CD14-positive monocyte (primary cell): ENCODE results near the gene SNAP91. TPM values are rescaled to one million over a fixed set of nuclear protein-coding genes. Genes with fewer than 3 reads are reported as not detected.

ENCODE experiments used
- DNase-seq, 3 donors: peaks; one replicate each; pipeline ENCODE4 v3.0.0-alpha.2; 2011 to 2022
- H2AFZ ChIP-seq: 2 replicates; pipeline ENCODE4 v1.6.0; 2012; ENCODE audit warnings: mild to moderate bottlenecking, low read depth, low read length, inconsistent platforms; ENCODE audit not compliant: insufficient read depth, poor library complexity, severe bottlenecking
- H3K27ac ChIP-seq, 2 donors: 1 replicate in 1 of 2; 2 replicates in 1 of 2; pipeline ENCODE4 v1.5.1; 2012 to 2013; ENCODE audit warnings: low read length in 2 of 2, control low read depth in 1 of 2, inconsistent platforms in 1 of 2, low read depth in 1 of 2, mild to moderate bottlenecking in 1 of 2
- H3K27me3 ChIP-seq, 2 donors: one replicate each; pipeline versions ENCODE4 v1.6.0 to v1.6.1; 2011 to 2013; ENCODE audit warnings: low read length in 2 of 2; ENCODE audit not compliant: control insufficient read depth in 2 of 2, insufficient read depth in 2 of 2
- H3K36me3 ChIP-seq, 2 donors: replicated peaks in 1 of 2; 1 replicate in 1 of 2; 2 replicates in 1 of 2; pipeline versions ENCODE4 v1.5.1 to v1.6.1; 2012 to 2013; ENCODE audit warnings: low read length in 2 of 2, control low read depth in 1 of 2, inconsistent platforms in 1 of 2, mild to moderate bottlenecking in 1 of 2; ENCODE audit not compliant: insufficient read depth in 2 of 2, control insufficient read depth in 1 of 2
- H3K4me1 ChIP-seq, 2 donors: 1 replicate in 1 of 2; 2 replicates in 1 of 2; pipeline versions ENCODE4 v1.5.1 to v1.6.1; 2012 to 2013; ENCODE audit warnings: low read length in 2 of 2, control low read depth in 1 of 2, inconsistent platforms in 1 of 2, mild to moderate bottlenecking in 1 of 2, moderate library complexity in 1 of 2; ENCODE audit not compliant: insufficient read depth in 2 of 2, control insufficient read depth in 1 of 2
- H3K4me2 ChIP-seq: replicated peaks from 2 replicates; pipeline ENCODE3; 2012; ENCODE audit warnings: low read length, moderate library complexity, mild to moderate bottlenecking; ENCODE audit not compliant: poor library complexity, severe bottlenecking; ENCODE audit errors: extremely low read depth
- H3K4me3 ChIP-seq, 3 experiments: fragments of 200-600 bp in 1 of 3; sonication (generic) in 1 of 3; replicated peaks in 1 of 3; 1 replicate in 2 of 3; 2 replicates in 1 of 3; pipeline ENCODE4 v1.5.1; 2011 to 2013; ENCODE audit warnings: low read length in 3 of 3, mild to moderate bottlenecking in 3 of 3, control low read depth in 2 of 3, low read depth in 2 of 3, inconsistent platforms in 1 of 3, moderate library complexity in 1 of 3
- H3K79me2 ChIP-seq: 2 replicates; pipeline ENCODE4 v1.6.0; 2012; ENCODE audit warnings: mild to moderate bottlenecking, control low read depth, inconsistent platforms, low read length, moderate library complexity; ENCODE audit not compliant: insufficient read depth
- H3K9ac ChIP-seq: 2 replicates; pipeline ENCODE4 v1.6.0; 2017; ENCODE audit warnings: low read length, mild to moderate bottlenecking; ENCODE audit not compliant: insufficient read depth, poor library complexity, severe bottlenecking
- H3K9me3 ChIP-seq, 2 donors: replicated peaks in 1 of 2; 1 replicate in 1 of 2; 2 replicates in 1 of 2; pipeline versions ENCODE4 v1.5.1 to v1.6.1; 2012 to 2013; ENCODE audit warnings: low read length in 2 of 2, control low read depth in 1 of 2; ENCODE audit not compliant: control insufficient read depth in 1 of 2, insufficient read depth in 1 of 2
- H4K20me1 ChIP-seq: 2 replicates; pipeline ENCODE4 v1.6.0; 2012; ENCODE audit warnings: mild to moderate bottlenecking, low read length, control low read depth, moderate library complexity; ENCODE audit not compliant: insufficient read depth
- H3K27ac Mint-ChIP-seq, 7 donors: one replicate each; pipeline ENCODE4 v1.8.0; 2020; ENCODE audit warnings: mild to moderate bottlenecking in 7 of 7, mixed read lengths in 7 of 7, moderate library complexity in 6 of 7, inconsistent platforms in 2 of 7
- H3K27me3 Mint-ChIP-seq, 3 donors: one replicate each; pipeline ENCODE4 v1.8.0; 2021 to 2022; ENCODE audit warnings: low read depth in 3 of 3, mild to moderate bottlenecking in 3 of 3, mixed read lengths in 3 of 3, moderate library complexity in 3 of 3, inconsistent platforms in 1 of 3
- H3K36me3 Mint-ChIP-seq, 2 donors: one replicate each; pipeline ENCODE4 v1.8.0; 2020; ENCODE audit warnings: mixed read lengths in 2 of 2, inconsistent platforms in 1 of 2, mild to moderate bottlenecking in 1 of 2
- H3K4me1 Mint-ChIP-seq: one replicate; pipeline ENCODE4 v1.8.0; 2020; ENCODE audit warnings: mild to moderate bottlenecking, mixed read lengths
- H3K4me3 Mint-ChIP-seq, 2 donors: one replicate each; pipeline ENCODE4 v1.8.0; 2020; ENCODE audit warnings: mild to moderate bottlenecking in 2 of 2, mixed read lengths in 2 of 2, moderate library complexity in 1 of 2
- H3K9me3 Mint-ChIP-seq, 7 donors: one replicate each; pipeline ENCODE4 v1.8.0; 2020 to 2022; ENCODE audit warnings: mixed read lengths in 7 of 7, mild to moderate bottlenecking in 6 of 7, moderate library complexity in 6 of 7, inconsistent platforms in 2 of 7
- WGBS: methylation state at CpG from one replicate; pipeline ENCODE4 v1.1.5; 2013; ENCODE audit warnings: missing lambda C conversion rate; ENCODE audit not compliant: insufficient coverage; 5-methylcytosine and 5-hydroxymethylcytosine counted together
- intact Hi-C, 2 donors: fragments of 100-400 bp; cut with micrococcal nuclease; formaldehyde crosslinking; loops; one replicate each; pipeline versions ENCODE4 v1.15.0 to v1.15.1; 2023
- polyA plus RNA-seq, 3 donors: library from polyadenylated mRNA; depleted of rRNA in 1 of 3; unstranded in 2 of 3; stranded (reverse) in 1 of 3; fragments of 300-500 nt in 2 of 3; fragments of >200 nt in 1 of 3; fragmentation: Illumina TruSeq in 2 of 3; gene quantifications; 1 replicate in 2 of 3; 2 replicates in 1 of 3; pipeline ENCODE4 v1.2.3, GENCODE V29; 2012 to 2021
- TF ChIP-seq, protein P1 (sequence below): fragments of 200-600 bp; IDR thresholded peaks from one replicate; pipeline ENCODE4 v1.8.0; 2022; ENCODE audit warnings: antibody characterized with exemption, mild to moderate bottlenecking

The SNAP91 gene
- polyA plus RNA-seq, 3 donors, result not detected

DNA sequence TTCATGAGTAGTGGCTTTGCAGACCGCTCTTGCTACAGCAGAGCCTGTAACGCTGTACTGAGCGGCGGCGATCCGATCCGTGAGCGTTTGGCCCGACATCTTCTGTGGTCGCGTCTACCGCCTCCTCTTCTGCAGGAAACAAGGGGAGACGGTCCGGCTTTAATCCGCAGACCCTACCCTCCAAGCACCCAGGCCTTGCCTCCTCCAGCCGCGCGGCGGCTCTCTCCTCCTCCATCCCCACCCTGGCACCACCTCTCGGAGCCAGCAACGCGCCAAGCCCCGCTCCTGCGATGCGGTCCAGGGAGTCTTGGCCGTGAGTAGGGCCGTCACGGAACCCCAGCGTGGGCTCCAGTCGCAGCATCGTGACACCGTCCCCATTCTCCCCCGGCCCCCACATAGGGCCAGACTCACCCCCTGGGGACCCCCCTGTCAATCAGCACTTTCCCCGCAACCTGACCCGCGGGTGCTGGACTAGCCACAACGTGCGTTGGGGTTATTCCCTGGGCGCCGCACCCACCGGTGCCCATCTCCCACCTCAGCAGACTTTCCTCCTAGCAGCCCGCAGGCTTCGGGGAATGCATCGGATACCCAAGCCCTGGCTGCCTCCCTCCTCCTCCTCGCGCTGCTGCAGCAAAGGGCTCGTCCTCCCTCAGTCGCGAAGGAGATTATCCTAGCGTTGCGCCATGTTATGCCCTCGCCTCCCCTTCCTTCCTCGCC is 914 bp downstream of the SNAP91 start:
- Histone ChIP-seq H3K4me3 (no peak overlapping the region), H3K9ac (no peak overlapping the region), H3K4me2 (no peak overlapping the region), H3K9me3 (peaks cover 7 to 43% of the 10 kb centered on the region in 2 donors), H3K27me3 (peaks cover 44 to 61% of the 10 kb centered on the region in 2 donors), H4K20me1 (no peaks in the 10 kb centered on the region), H3K36me3 (no peaks in the 10 kb centered on the region), H3K27ac (no peak overlapping the region), H3K79me2 (no peaks in the 10 kb centered on the region), H3K4me1 (no peaks in the 10 kb centered on the region), H2AFZ (no peak overlapping the region)
- WGBS, result 1% methylated on average over 53 of the region's 53 CpGs
- Mint-ChIP-seq H3K4me3 (peak overlapping the region; percentile 39 to 73), H3K9me3 (peaks cover 5 to 30% (median 20%) of the 10 kb centered on the region in 7 donors), H3K27ac (no peak overlapping the region), H3K36me3 (peaks cover 0 to 3% of the 10 kb centered on the region in 2 donors), H3K27me3 (peaks cover 43 to 65% (median 57%) of the 10 kb centered on the region in 3 donors), H3K4me1 (no peaks in the 10 kb centered on the region)
- DNase-seq, result no peak
- intact Hi-C loops, result no loop called here
- TF ChIP-seq, protein P1, sequence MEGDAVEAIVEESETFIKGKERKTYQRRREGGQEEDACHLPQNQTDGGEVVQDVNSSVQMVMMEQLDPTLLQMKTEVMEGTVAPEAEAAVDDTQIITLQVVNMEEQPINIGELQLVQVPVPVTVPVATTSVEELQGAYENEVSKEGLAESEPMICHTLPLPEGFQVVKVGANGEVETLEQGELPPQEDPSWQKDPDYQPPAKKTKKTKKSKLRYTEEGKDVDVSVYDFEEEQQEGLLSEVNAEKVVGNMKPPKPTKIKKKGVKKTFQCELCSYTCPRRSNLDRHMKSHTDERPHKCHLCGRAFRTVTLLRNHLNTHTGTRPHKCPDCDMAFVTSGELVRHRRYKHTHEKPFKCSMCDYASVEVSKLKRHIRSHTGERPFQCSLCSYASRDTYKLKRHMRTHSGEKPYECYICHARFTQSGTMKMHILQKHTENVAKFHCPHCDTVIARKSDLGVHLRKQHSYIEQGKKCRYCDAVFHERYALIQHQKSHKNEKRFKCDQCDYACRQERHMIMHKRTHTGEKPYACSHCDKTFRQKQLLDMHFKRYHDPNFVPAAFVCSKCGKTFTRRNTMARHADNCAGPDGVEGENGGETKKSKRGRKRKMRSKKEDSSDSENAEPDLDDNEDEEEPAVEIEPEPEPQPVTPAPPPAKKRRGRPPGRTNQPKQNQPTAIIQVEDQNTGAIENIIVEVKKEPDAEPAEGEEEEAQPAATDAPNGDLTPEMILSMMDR, result no peak

DNA sequence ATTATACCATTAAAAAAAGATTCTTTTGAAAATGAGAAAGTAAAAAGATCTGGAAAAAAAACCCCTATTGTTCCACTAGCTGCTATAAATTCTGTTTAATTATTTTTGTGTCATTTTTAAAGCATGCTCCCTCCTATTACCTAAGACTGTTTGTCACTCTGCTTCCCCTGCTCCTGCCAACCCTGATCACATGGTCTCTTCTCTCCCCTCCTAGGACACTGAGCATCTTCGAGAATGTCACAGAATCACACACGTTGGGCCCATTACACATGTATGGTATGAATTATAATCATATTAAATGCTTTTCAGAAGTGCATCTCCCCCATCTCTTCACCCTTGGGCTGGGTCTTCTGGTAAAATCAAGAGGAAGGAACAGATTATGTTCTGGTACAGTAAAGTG is 6.2 kb downstream of the SNAP91 start:
- DNase-seq, result no peak
- intact Hi-C loops, result no loop called here
- H3K27ac ChIP-seq, result no peak overlapping the region
- WGBS, result no CpG with 5 or more reads among the region's 2 CpGs
- peaks cover 0 to 8% of the 10 kb centered on the region in 2 donors for H3K9me3 ChIP-seq
- no peaks in the 10 kb centered on the region for H3K4me1 ChIP-seq
- H3K4me2 ChIP-seq, result no peak overlapping the region
- no peaks in the 10 kb centered on the region for H3K36me3 ChIP-seq
- H3K27me3 ChIP-seq, result peaks cover 21 to 31% of the 10 kb centered on the region in 2 donors
- no peaks in the 10 kb centered on the region for H3K79me2 ChIP-seq
- H3K36me3 Mint-ChIP-seq, result no peaks in the 10 kb centered on the region
- peaks cover 0 to 6% (median 0%) of the 10 kb centered on the region in 7 donors for H3K9me3 Mint-ChIP-seq
- peaks cover 22 to 37% (median 32%) of the 10 kb centered on the region in 3 donors for H3K27me3 Mint-ChIP-seq
- H3K4me3 ChIP-seq, result no peak overlapping the region
- no peaks in the 10 kb centered on the region for H3K4me1 Mint-ChIP-seq
- H3K9ac ChIP-seq, result no peak overlapping the region
- H2AFZ ChIP-seq, result no peak overlapping the region
- H3K27ac Mint-ChIP-seq, result no peak overlapping the region
- H4K20me1 ChIP-seq, result no peaks in the 10 kb centered on the region
- TF ChIP-seq, protein P1, result no peak
- no peak overlapping the region for H3K4me3 Mint-ChIP-seq
